OCI-M2 (cell line): Measurements from ENCODE around the gene EFCAB8.

Experiments
- DNase-seq: peaks from one replicate; lab custom pipeline; 2025; ENCODE audit not compliant: unreplicated experiment; lab: John Stamatoyannopoulos, UW

Gene EFCAB8

DNA sequence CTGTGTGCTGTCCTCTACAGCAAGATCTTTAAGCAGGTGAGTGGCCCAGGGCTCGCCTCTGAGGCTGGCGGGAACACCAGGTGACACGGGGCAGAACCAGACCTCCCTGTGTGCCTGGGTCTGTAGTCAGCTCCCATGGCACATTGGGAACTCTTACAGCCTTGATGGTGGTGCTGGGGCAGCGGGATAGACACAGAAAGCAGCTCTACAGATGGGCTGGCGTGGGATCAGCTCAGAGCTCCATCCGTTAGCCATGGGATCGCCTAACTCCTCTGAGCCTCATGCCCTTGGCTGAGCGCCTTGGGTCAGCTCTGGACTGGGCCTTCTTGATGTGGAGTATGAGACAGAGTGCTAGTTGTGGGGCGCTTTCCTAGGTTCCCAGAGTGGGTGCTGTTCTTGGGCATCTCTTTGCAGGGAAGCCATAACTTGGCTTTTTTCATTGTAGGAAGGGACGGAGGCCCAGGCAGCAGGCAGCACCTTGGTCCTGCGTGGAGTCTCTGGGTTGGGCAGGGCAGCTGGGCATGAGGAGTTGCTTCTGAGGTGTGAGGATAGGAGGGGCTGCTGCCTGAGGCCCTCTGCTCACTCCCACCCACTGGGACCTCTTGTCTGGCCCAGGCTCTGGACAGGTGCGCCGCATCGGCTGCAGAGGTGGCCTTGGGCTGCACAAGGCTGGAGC is 51.3 kb downstream of the EFCAB8 start:
- DNase-seq: no peak

- no peak for DNase-seq
Observed at GRCh38 chr20:32911355-32911754, 52.6 kb downstream of the EFCAB8 start.

DNA sequence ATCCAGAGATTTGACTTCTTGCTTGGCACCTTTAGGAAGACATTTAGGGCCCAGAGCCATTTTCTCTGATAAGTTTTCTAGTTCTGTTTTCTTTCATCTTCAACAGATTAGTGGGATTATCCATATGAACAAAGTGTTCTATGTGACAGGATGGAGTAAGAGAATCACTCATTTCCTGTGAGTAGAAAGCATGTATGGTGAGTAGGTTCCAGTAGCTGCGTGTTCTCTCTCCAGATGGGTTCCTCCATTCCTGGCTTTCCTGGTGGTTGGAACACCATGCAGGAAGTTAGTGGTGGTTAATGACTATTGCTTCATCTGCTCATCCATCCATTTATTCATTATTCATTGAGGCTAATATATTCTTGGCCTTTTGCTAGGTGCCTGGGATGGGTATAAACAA is 54.0 kb downstream of the EFCAB8 start:
- DNase-seq: no peak

GRCh38 chr20:32914031-32914430 is 55.3 kb downstream of the EFCAB8 start:
- no peak for DNase-seq

DNA sequence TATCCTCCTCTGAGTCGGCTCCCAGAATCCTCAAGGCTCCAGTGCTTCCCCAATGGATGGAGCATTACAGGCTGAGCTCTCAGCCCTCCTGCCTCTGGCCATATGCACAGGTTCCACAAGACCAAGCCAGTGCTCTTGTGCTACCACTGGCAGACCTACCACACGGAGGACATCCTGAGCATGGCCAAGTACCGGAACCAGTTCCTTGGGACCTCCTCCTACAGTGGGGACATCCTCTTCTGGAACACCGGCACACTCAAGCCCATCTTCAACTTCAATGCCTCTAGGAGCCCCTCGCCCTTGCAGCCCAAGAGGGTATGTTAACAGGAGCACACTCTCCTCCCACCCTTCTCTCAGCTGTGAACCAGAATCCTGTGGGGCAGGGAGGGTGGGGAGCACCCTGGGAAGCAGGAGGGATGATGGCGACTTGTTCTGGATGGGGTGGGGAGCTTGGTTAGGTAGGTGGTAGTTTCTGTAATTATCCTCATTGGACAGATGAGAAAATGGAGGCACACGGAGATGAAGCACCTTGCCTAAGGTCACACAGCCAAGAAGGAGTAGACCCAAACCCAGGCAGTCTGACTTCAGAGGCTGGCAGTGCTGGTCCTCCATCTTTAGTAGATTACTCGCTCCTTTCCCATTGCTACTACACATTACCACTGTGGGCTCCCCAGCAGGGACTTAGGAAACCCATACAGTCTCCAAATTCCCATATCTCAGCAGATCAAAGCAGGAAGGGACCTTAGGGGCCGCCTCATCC is 58.6 kb downstream of the EFCAB8 start:
- no peak for DNase-seq

- no peak for DNase-seq
Observed at GRCh38 chr20:32918296-32918695, 59.6 kb downstream of the EFCAB8 start.

- no peak for DNase-seq
Observed at GRCh38 chr20:32918751-32919150, 60.0 kb downstream of the EFCAB8 start.

- no peak for DNase-seq
Observed at GRCh38 chr20:32920066-32920465, 61.3 kb downstream of the EFCAB8 start.

DNA sequence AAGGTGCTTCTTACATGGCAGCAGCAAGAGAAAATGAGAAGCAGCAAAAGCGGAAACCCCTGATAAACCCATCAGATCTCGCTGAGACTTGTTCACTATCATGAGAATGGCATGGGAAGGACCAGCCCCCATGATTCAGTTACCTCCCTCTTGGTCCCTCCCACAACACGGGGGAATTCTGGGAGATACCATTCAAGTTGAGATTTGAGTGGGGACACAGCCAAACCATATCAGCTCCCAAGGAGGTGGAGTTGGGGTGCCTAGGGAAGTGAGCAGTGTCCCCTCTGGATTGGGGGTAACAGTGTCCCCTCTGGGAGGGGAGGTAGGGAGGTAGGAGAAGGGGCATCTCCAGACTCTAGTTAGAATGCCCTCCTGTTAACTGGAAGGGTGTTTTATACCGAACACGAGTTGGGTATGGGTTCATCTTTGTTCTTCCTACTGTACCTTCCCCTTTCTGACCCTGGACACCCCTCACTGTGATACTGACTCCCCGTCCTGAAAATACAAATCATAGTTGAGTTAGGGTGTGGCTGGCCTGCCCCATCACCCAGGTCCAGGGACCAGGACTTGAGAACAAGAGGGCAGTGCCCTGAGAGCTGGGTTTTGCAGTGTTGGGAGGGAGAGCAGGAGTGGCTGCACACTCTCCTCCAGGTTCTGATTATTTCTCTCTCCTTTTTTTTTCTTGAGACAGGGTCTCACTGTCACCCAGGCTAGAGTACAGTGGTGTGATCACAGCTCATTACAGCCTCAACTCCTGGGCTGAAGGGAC is 62.0 kb downstream of the EFCAB8 start:
- no peak for DNase-seq

GRCh38 chr20:32922466-32922865 is 63.7 kb downstream of the EFCAB8 start:
- DNase-seq: no peak

DNA sequence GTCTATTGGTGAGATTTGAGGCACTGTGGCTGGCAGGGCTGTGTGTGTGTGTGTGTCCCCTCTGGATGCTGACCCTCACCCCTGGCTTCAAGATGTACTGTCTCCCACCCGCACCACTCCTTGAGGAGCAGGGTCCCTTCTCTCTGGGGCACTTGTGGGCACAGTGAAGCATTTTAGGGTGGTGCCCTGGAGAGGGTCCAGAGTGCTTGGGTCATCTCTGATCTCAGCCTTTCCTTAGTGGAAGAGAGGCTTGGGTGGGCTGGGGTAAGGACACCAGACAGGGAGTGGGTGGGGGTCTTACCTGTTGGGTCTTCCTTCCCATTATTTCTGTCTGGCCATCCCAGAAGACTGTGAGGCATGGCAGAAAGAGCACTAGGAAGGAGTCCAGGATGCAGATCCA is 66.1 kb downstream of the EFCAB8 start:
- no peak for DNase-seq

GRCh38 chr20:32925481-32926196 is 66.9 kb downstream of the EFCAB8 start:
- DNase-seq: no peak

GRCh38 chr20:32929162-32929561 is 70.4 kb downstream of the EFCAB8 start:
- DNase-seq: no peak

DNA sequence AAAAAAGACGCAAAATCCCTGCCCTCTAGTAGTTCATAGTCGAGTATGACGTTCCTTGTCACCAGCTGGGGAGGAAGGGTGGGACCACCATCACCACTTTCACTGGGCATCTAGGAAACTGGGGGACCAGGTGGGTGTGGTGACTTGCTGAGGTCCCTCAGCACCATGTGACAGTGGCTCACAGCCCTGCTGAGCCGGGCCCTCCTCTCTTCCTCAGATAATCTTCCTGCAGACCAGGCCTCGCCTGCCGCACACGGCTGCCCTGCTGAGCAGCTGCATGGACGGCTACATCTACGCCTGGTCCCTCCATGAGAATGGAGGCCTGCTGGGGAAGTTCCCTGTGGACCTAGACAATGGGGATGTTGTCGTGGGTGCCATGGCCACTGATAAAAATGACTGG is 71.5 kb downstream of the EFCAB8 start:
- no peak for DNase-seq

- DNase-seq: no peak
Observed at GRCh38 chr20:32930701-32931100, 72.0 kb downstream of the EFCAB8 start.

DNA sequence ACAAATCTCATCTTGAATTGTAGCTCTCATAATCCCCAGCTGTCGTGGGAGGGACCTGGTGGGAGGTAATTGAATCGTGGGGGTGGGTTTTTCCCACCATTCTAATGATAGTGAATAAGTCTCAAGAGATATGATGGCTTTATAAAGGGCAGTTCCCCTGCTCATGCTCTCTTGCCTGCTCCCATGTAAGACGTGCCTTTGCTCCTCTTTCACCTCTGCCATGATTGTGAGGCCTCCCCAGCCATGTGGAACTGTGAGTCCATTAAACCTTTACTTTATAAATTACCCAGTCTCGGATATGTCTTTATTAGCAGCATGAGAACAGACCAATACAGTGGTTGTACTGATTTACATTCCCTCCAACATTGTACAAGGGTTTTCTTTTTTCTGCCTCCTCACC is 75.9 kb downstream of the EFCAB8 start:
- DNase-seq: no peak

DNA sequence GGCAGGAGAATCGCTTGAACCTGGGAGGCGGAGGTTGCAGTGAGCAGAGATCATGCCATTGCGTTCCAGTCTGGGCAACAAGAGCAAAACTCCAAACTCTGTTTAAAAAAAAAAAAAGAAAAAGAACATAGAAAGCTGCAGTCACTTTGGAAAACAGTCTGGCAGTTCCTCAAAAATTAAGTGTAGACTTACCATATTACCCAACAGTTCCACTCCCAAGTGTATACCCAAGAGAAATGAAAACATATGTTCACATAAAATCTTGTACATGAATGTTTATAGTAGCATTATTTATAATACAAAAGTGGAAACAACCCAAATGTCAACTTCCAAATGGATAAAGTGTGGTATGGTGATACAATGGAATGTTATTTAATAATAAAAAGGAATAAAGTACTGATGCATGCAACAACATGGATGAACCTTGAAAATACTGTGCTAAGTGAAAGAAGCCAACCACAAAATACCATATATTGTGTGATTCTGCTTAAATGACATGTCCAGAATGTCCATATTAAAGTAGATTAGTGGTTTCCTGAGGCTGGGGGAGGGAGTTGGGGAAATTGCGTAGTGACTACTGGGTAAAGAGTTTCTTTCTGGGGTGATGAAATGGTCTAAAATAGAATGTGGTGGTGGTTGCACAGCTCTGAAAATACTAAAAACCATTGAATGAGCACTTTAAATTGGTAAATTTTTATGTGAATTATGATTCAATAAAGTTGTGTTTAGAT is 82.6 kb downstream of the EFCAB8 start:
- no peak for DNase-seq

DNA sequence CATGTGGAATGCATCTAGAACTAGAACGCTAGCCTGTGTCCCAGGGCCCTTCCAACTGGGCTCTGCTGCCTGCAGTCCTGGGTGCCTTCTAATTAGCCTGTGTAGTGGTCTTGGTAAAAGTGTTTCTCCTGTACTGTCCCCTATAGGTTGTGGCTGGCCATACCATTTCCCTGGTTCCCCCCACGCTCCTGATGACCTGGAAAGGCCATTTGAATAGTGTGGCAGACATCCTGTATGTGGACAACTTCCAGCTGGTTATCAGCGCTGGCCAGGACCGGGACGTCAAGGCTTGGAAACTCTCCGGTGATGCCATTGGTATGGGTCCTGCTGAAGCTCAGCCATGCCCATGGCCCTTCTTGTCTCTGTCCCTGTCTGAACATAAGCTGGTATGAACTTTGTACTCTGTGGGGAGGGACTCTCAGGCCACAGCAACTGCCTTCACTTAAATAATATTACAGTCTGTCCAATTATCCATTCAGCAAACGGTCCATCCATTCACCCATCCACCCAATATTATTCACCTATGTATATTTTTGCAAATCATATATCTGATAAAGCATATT is 84.8 kb downstream of the EFCAB8 start:
- DNase-seq: no peak

- DNase-seq: no peak
Observed at GRCh38 chr20:32945710-32946221, 87.0 kb downstream of the EFCAB8 start.

DNA sequence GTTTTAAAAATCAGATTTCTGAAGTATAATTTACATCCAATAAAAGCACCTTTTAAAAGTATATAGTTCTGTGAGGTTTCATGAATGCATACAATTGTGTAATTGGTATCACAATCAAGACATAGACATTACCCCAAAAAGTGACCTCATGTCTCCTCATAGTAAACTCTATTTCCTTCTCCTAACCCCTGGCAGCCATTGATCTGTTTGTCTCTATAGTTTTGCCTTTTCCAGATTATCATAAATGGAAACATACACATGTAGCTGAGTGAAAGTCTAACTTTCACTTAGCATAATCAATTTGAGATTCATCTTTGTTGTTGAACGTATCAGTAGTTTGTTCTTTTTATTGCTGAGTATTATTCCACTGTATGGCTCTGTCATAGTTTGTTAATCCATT is 87.9 kb downstream of the EFCAB8 start:
- DNase-seq: no peak
